ENCODE measurements around the gene MTRFR. TPM values are rescaled to one million over a fixed set of nuclear protein-coding genes. Genes with fewer than 3 reads are reported as not detected.
A peak's percentile ranks its signal among the peaks of the same experiment; 100 is the strongest.
"Not testable (repeated sequence)": the region's sequence is repeated elsewhere in the genome, so short reads cannot be mapped to it uniquely, and the experiment has no call there.

The MTRFR gene
- 1 to 10 TPM; 9.2 to 9.6 TPM for total RNA-seq
- long read RNA-seq, transcript C12orf65-201 (3 exons, 2,073 nt): major isoform, 11 of 15 reads
- long read RNA-seq, partial matches to known transcripts: 0 of 15 reads
- long read RNA-seq, other reads (novel, unspliced or antisense): 3 of 15 reads

DNA sequence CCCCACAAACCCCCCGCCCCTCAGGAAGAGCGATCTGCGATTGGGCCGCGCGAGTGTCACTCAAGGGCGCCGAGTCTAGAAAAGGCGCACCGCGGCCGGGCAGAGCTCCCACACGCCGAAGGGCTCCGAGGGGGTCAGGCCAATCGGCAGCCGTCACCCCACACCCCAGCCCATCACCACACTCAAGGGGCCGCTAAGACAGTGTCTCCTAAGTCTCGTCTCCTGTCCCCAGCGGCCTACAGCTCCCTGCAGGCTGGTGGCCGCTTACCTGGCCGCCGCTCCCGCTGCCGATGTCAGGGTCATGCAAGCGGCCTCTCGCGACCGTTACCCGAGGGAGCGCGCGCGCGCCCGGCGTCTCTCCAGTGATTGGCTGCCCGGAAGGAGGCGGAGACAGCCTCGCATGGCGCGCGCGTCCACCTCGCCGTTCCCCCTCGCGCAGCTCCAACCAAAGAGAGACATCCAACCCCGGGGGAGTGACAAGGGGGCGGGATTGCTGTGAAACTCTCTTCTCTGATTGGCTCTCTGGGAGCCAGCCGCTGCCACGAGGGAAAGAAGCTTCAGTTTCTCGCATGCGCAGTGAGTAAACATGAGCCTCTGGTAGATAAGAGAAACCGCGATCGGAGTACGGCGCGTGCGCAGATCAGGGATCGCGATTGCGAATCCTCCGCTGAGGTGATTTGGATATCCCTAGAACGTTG is at the start of gene MTRFR, which contains the start of gene MPHOSPH9:
MTRFR (plus strand) TSS at position 630 of the 698 bp plus-strand sequence. CDS start 20,239 bp downstream, outside the sequence.
MPHOSPH9 (minus strand) TSS at position 335 of the 698 bp plus-strand sequence. CDS start 2,777 bp downstream, outside the sequence.
- peak; percentile 95 for ATAC-seq
- DNase-seq: peak; percentile 98 to 99
- intact Hi-C loops (cut with DNase I, micrococcal nuclease): loop anchor here in 1 of 2 donors (10.0 kb wide), 2 partner anchors 188 to 248 kb away; partner anchors contain the start of gene ARL6IP4

DNA sequence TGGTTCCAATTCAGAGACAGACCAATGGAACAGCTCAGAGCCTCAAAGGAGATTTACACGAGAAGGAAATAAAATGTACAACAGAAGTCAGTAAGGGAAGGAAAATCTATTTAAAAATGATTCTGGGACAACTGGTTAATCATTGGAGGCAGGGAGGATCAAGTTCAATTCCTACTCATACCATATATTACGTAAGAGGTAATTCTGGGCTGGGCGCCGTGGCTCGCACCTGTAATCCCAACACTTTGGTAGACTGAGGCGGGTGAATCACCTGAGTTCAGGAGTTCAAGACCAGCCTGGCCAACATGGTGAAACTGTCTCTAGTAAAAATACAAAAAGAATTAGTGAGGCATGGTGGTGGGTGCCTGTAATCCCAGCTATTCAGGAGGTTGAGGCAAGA is 45.6 kb upstream of the MTRFR start:
- ATAC-seq (no peak), DNase-seq (no peak)
- intact Hi-C loops (cut with DNase I, micrococcal nuclease): no loop called here

DNA sequence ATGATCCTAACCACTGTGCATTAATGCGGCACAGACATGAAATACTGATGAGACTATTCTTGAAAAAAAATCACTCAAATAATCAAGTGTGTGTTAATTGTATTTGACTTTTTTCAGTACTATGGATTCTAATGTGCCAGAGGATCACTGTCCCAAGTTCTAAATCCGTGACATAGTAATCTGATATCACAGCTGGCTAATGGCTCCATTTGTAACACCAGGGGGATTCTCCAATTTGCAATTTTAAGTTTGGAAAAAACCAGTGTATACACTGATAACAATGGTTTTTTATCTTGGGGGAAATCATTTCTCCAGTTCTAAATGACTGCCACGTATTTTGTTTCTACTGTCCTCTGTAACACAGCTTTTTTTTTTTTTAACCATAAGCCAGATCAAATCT is 33.3 kb upstream of the MTRFR start:
- ATAC-seq (no peak), DNase-seq (no peak)
- intact Hi-C loops (cut with DNase I, micrococcal nuclease): no loop called here

DNA sequence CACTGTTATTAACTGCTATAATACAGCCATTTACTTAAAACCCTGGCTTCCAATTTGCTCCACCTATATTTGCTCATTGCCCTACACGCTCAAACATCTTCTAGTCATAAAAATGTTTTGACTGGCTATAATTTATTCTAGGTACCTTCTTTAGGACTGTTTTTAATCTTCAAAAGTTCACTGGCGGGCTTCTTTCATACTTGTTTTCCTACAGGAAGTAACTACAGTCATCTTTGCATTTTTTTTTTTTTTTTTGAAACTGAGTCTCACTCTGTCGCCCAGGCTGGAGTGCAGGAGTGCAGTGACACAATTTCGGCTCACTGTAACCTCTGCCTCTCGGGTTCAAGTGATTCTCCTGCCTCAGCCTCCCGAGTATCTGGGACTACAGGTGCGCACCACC is 32.8 kb upstream of the MTRFR start:
- DNase-seq (no peak), ATAC-seq (no peak)
- intact Hi-C loops (cut with DNase I, micrococcal nuclease): no loop called here

DNA sequence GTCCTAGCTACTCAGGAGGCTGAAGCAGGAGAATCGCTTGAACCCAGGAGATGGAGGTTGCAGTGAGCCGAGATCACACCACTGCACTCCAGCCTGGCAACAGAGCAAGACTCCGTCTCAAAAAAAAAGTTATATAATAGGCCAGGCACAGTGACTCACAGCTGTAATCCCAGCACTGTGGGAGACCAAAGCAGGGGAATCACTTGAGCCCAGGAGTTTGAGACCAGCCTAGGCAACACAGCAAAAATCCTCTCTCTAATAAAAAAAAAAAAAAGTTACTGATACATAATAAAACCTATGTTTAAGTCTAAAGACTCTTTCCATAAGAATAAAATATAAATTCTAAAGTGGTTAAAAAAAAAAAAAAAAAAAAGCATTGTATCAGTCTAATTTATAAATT is 26.4 kb upstream of the MTRFR start:
- intact Hi-C loops (cut with DNase I, micrococcal nuclease); ATAC-seq; DNase-seq: not testable (repeated sequence)

DNA sequence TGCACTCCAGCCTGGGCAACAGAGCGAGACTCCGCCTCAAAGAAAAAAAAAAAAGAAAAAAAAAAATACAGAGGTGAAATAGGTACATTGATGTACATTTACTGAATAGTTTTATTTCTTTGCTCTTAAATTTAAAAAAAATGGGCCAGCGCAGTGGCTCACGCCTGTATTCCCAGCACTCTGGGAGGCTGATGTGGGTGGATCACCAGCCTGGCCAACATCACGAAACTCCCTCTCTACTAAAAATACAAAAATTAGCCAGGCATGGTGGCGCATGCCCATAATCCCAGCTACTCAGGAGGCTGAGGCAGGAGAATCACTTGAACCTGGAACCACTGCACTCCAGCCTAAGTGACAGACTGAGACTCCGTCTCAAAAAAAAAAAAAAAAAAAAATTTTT is 25.4 kb upstream of the MTRFR start:
- intact Hi-C loops (cut with DNase I, micrococcal nuclease); DNase-seq; ATAC-seq: not testable (repeated sequence)

DNA sequence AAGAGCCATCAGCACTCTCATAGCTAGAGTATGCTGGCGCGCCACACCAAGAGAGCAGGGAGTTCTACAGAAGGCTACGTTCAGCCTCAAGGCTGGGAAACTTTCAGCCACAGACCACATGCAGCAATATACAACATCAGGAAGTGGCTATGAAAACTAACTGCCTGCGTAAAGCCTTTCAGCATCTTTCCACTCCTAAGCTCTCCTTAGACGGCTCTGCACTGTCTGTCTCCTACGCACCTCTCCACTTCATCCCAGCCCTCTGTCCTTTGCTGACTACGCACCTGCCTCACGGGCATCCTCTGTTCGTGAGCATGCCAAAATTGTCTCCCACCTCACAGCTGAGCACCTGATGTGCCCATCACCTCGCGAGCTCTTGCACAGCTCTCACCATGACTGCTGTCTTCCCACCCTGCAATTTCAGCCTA is 10.0 kb upstream of the MTRFR start:
- DNase-seq: no peak
- intact Hi-C loops (cut with DNase I, micrococcal nuclease): no loop called here
- no peak for ATAC-seq

DNA sequence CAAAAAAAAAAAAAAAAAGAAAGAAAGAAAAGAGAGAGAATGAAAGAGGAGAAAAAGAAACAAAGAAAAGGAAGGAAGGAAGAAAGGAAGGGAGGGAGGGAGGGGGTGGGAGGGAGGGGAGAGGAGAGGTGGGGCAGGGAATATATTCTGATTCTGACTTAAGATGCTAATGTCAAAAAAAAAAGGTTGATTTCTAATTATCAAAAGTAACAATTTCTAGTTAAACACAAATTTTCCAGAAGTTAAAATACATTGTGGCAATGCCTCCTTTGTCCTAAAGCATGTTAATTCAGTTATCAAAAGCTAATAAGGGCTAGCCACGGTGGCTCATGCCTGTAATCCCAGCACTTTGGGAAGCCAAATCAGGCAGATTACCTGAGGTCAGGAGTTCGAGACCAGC is 7.8 kb upstream of the MTRFR start:
- no peak for DNase-seq
- ATAC-seq: no peak
- intact Hi-C loops (cut with DNase I, micrococcal nuclease): no loop called here

DNA sequence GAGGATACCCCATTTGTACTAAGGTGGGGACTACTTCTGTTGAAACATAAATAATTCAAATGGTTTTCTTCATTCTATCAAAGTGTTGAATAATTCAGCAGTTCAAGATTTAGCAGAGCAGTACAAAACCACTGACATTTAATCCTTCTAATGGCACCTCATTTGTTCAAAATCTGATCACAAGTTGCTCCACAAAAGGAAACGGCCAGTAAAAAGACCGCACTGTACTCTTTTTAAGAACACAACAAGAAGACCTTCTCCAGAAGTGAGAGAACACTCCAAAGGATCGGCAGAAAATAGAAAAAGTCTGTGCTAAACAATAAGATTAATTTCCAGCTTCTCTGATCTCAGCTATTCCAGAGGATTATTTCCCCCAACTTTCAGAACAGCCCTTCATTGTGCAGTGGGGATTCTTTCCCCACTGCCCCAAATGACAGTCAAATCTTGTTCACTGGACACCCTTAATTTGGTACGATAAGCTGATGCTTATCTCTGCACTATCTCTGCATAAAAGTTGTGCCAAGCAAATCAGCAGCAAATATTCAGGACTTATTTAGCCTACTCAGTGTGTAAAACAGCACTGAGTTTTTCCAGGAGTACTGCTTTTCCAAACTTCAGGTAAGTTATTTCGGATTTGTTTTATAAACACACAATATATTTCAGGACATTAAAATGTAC is 5.5 kb upstream of the MTRFR start:
- no peak for ATAC-seq
- no peak for DNase-seq

DNA sequence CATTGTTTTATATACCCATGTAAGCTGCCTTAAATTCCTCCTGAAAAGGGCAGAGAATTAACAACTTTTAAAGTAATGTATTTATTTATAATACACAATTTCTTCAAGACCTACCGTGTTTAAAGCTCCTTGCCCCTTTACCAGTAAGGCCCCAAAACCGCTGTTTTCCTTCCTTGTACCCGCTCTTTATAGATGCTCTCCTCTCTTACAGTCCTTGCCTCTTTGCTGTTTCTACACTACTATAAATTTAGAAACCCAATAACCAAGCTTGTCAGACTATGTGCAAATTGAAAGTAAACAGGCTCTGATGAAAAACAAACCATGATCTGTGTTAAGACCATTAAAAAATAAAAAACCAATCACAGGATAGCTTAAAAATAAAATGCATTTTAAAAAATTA is 4.2 kb upstream of the MTRFR start:
- ATAC-seq (no peak), DNase-seq (no peak)
- intact Hi-C loops (cut with DNase I, micrococcal nuclease): no loop called here

More for the DNA sequence above, 5.5 kb upstream of the MTRFR start:
- intact Hi-C loops (cut with DNase I, micrococcal nuclease): no loop called here

DNA sequence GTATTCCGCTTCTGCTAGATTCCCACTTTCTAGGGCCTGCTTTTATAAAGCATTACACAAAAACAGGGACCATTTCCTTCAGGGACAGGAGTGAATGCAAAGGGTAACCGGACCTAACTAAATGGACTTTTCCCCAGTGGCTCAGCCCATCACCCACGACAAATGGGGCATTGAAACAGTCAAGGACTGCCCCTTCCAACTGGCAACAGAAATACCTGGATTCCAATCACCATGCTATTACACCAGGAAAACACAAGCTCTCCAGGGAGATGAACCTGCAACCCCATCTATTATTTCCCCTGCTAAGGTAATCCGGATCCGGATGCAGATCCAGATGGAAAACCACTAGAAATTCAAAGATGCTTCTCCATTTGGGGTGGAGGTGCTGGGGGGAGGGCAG is 1.3 kb upstream of the MTRFR start:
- ATAC-seq (no peak), DNase-seq (no peak)
- intact Hi-C loops (cut with DNase I, micrococcal nuclease): loop anchor here in 1 of 2 donors (10.0 kb wide), 2 partner anchors 187 to 247 kb away; partner anchors contain the start of gene ARL6IP4

DNA sequence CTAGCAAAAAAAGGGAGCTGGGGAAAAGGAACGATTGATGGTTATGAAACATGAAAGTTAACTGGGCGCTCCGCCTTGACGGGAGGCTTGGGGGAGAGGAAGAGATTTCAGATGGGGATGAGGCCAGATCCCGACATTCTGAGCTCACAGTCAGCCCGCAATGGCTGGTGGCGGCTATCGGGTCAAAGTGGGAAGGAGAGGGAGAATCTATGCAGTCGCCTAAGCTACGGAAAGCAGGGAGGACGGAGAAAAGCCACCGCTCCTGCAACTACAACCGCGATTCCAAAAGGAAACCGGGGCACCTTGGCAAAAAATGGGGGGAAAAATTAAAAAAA is 797 bp upstream of the MTRFR start:
- ATAC-seq: peak; percentile 2
- intact Hi-C loops (cut with DNase I, micrococcal nuclease): loop anchor here in 1 of 2 donors (10.0 kb wide), 2 partner anchors 188 to 248 kb away; partner anchors contain the start of gene ARL6IP4

DNA sequence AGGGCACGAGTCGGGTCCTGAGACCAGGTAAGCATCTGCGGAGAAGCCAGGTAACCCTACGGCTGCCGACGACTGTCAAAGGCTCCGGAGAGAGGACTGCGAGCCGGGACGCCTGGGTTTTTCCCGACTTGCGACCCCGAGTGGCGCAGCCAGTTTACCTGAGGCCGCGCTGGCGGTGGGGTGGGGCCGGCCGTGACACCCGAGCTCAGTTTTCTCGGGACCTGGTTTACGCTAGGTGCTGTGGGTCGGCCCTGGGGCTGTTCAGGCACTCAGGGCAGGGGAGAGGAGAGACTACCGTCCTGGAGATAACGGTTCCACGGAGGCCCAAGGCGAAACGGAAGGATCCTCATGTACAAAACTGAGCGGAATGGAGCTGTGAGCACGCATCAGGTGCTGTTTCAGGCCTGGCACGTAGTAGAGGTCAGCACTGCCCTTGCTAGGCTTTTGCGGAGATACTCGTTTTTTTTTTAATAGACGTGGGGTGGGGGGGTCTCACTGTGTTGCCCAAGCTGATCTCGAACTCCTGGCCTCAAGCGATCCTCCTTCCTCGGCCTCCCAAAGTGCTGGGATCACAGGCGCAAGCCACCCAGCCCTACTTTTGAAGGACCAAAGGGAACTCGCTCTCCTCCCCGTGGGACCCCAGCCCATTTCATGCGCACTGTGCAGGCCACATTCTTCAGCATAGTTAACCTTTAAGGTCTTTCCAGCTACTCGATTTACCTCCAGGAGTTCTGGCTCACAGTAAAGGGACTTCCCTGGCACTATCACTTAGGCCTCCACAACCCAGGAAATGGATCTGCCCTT is 471 bp downstream of the MTRFR start:
- DNase-seq (peak in 1 of 2 donors; percentile 22), ATAC-seq (peak; percentile 43)
- intact Hi-C loops (cut with DNase I, micrococcal nuclease): loop anchor here in 1 of 2 donors (10.0 kb wide), 2 partner anchors 189 to 249 kb away; partner anchors contain the start of gene ARL6IP4

More for the DNA sequence above, 797 bp upstream of the MTRFR start:
- DNase-seq: peak in 1 of 2 donors; percentile 42

DNA sequence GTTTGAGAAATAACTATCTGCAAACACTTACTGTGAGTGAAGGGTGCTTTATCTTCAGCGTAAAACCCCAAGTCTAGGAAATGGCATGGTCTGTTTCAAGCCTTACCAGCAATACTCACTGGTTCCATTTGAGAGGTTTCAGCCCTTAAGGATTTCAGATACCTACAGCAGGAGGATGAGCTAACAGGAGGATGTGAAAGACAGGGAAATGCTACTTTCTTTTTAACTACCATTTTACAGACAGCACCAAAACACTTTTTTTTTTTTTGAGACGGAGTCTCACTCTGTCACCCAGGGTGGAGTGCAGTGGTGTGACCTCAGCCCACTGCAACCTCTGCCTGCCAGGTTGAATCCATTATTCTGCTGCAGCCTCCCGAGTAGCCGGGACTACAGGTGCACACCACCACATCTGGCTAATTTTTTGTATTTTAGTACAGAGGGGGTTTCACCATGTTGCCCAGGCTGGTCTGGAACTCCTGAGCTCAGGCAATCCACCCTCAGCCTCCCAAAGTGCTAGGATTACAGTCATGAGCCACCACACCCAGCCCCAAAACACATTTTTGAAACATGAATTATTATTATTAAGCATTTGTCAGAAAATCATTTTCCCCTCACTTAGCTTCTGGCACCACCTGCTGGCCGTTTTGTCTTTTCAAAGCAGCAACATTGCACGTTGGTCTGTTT is 4.6 kb downstream of the MTRFR start:
- no peak for ATAC-seq
- peak in 1 of 2 donors; percentile 82 for DNase-seq
- intact Hi-C loops (cut with DNase I, micrococcal nuclease): loop anchor here in 1 of 2 donors (10.0 kb wide), 2 partner anchors 193 to 253 kb away; partner anchors contain the start of gene ARL6IP4

DNA sequence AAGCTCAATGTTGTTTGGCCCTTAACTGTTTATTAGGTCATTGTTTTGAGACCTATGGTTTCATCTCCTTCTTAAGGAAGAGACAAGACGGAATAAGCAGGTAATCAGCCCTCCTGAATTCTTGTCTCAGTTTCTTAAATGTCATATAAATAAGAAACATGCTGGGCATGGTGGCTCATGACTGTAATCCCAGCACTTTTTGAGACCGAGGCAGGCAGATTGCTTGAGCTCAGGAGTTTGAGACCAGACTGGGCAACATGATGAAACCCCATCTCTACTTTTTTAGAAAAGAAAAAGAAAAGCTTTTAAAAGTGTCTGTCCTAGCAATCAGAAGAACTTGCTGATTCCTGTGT is 5.1 kb downstream of the MTRFR start:
- intact Hi-C loops (cut with DNase I, micrococcal nuclease): loop anchor here in 1 of 2 donors (10.0 kb wide), 2 partner anchors 194 to 254 kb away; partner anchors contain the start of gene ARL6IP4

DNA sequence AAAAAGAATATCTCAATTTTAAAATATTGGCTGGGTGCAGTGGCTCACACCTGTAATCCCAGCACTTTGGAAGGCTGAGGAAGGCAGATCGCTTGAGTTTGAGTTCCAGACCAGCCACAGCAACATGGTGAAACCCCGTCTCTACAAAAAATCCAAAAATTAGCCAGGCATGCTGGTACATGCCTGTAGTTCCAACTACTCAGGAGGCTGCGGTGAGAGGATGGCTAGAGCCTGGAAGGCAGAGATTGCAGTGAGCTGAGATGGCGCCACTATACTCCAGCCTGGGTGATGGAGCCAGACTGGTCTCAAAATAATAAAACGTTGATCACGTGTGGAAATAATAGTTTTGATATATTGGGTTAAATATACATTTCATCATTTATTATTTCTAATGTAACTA is 5.7 kb downstream of the MTRFR start:
- intact Hi-C loops (cut with DNase I, micrococcal nuclease): loop anchor here in 1 of 2 donors (10.0 kb wide), 2 partner anchors 194 to 254 kb away; partner anchors contain the start of gene ARL6IP4
- ATAC-seq (no peak), DNase-seq (no peak)

More for the DNA sequence above, 5.1 kb downstream of the MTRFR start:
- DNase-seq (no peak), ATAC-seq (no peak)

DNA sequence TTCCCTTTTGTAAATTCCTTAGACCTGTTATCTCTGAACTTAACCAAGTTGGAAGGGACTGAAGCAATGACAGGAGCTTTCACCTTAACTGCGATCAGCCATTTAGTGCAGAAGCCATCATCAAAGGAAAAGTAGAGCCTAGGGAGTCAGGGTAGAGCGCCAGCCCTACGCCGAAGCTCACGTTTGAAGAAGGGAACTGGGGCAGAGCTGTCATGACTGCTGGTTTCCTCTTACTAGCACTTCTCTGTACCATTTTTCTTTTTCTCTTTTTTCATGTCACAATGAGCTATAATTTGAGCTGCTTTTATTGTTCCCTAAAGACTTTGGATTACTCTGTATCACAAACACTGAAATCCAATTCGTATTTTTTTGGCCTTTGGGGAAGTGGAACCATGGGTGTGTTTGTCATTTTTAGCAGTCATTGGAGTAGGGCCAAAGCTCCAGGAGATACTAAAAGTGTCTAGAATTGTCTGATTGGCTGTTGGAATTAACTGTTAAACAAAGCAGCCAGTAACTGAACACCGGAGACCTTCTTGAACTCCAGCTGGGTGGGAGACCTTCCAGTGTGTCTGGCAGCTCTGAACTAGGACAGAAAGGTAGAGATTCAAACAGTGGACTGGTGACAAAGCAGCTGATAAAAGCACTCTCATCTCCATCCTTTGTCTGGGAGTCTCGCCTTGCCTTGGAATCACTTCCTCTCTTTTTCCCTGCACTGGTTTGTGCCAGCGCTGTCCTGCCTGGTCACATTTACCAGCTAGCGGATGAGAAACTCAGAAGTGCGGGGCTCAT is 9.1 kb downstream of the MTRFR start:
- peak; percentile 27 for ATAC-seq
- DNase-seq: no peak
- intact Hi-C loops (cut with DNase I, micrococcal nuclease): no loop called here

Measured in left colon (tissue), 2 donors.